Measurements from ENCODE around the gene MEIS1.

MEIS1 gene

GRCh38 chr2:66561645-66562303 lies 126.8 kb downstream of the MEIS1 start:
- Histone ChIP-seq H3F3A (ENCODE audit: insufficient read depth, low read length) (no peaks in the 10 kb centered on the region), H3K4me2 (ENCODE audit: low read depth, low read length) (no peak overlapping the region), H3K27me3 (replicated peaks; ENCODE audit: insufficient read depth, low read length) (no peaks in the 10 kb centered on the region), H2AFZ (ENCODE audit: low read length) (no peak overlapping the region), H3K9ac (ENCODE audit: low read length) (no peak overlapping the region), H3K27ac (ENCODE audit: low read length) (no peak overlapping the region), H3K4me1 (ENCODE audit: low read length) (no peaks in the 10 kb centered on the region), H4K20me1 (ENCODE audit: insufficient read depth, low read length) (no peaks in the 10 kb centered on the region), H3K79me2 (ENCODE audit: low read length) (no peaks in the 10 kb centered on the region), H3K36me3 (replicated peaks; ENCODE audit: insufficient read depth, low read length) (no peaks in the 10 kb centered on the region), H3K4me3 (ENCODE audit: low read length) (no peak overlapping the region), H3K9me2 (replicated peaks; ENCODE audit: insufficient read depth, low read length) (no peaks in the 10 kb centered on the region), H3K9me3 (replicated peaks; ENCODE audit: insufficient read depth, low read length) (no peaks in the 10 kb centered on the region)
- TF ChIP-seq EZH2 (optimal IDR thresholded peaks at IDR 0.05; ENCODE audit: low read depth, low read length) (no peak), EZH2phosphoT487 (IDR thresholded peaks at IDR 0.05; ENCODE audit: low read length) (no peak)
- TF ChIP-seq, protein P1, sequence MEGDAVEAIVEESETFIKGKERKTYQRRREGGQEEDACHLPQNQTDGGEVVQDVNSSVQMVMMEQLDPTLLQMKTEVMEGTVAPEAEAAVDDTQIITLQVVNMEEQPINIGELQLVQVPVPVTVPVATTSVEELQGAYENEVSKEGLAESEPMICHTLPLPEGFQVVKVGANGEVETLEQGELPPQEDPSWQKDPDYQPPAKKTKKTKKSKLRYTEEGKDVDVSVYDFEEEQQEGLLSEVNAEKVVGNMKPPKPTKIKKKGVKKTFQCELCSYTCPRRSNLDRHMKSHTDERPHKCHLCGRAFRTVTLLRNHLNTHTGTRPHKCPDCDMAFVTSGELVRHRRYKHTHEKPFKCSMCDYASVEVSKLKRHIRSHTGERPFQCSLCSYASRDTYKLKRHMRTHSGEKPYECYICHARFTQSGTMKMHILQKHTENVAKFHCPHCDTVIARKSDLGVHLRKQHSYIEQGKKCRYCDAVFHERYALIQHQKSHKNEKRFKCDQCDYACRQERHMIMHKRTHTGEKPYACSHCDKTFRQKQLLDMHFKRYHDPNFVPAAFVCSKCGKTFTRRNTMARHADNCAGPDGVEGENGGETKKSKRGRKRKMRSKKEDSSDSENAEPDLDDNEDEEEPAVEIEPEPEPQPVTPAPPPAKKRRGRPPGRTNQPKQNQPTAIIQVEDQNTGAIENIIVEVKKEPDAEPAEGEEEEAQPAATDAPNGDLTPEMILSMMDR (IDR thresholded peaks at IDR 0.05; ENCODE audit: low read length), result no peak
- peak; percentile 25 for DNase-seq

GRCh38 chr2:66562304-66562685 lies 127.4 kb downstream of the MEIS1 start:
- Histone ChIP-seq H3K9me3 (replicated peaks; ENCODE audit: insufficient read depth, low read length) (no peaks in the 10 kb centered on the region), H3K4me3 (ENCODE audit: low read length) (no peak overlapping the region), H3K36me3 (replicated peaks; ENCODE audit: insufficient read depth, low read length) (no peaks in the 10 kb centered on the region), H3F3A (ENCODE audit: insufficient read depth, low read length) (no peaks in the 10 kb centered on the region), H2AFZ (ENCODE audit: low read length) (no peak overlapping the region), H3K9ac (ENCODE audit: low read length) (no peak overlapping the region), H3K9me2 (replicated peaks; ENCODE audit: insufficient read depth, low read length) (no peaks in the 10 kb centered on the region), H3K4me1 (ENCODE audit: low read length) (no peaks in the 10 kb centered on the region), H3K27me3 (replicated peaks; ENCODE audit: insufficient read depth, low read length) (no peaks in the 10 kb centered on the region), H3K27ac (ENCODE audit: low read length) (no peak overlapping the region), H3K4me2 (ENCODE audit: low read depth, low read length) (no peak overlapping the region), H4K20me1 (ENCODE audit: insufficient read depth, low read length) (no peaks in the 10 kb centered on the region), H3K79me2 (ENCODE audit: low read length) (no peaks in the 10 kb centered on the region)
- TF ChIP-seq EZH2phosphoT487 (IDR thresholded peaks at IDR 0.05; ENCODE audit: low read length) (no peak), EZH2 (optimal IDR thresholded peaks at IDR 0.05; ENCODE audit: low read depth, low read length) (no peak)
- TF ChIP-seq, protein P1 (IDR thresholded peaks at IDR 0.05; ENCODE audit: low read length), result no peak
- DNase-seq, result no peak

- Histone ChIP-seq H3K27me3 (replicated peaks; ENCODE audit: insufficient read depth, low read length) (no peaks in the 10 kb centered on the region), H4K20me1 (ENCODE audit: insufficient read depth, low read length) (no peaks in the 10 kb centered on the region), H3K4me1 (ENCODE audit: low read length) (no peaks in the 10 kb centered on the region), H3K36me3 (replicated peaks; ENCODE audit: insufficient read depth, low read length) (no peaks in the 10 kb centered on the region), H3K79me2 (ENCODE audit: low read length) (no peaks in the 10 kb centered on the region), H3K9me2 (replicated peaks; ENCODE audit: insufficient read depth, low read length) (no peaks in the 10 kb centered on the region), H3K9me3 (replicated peaks; ENCODE audit: insufficient read depth, low read length) (no peaks in the 10 kb centered on the region), H3K9ac (ENCODE audit: low read length) (no peak overlapping the region), H3K4me2 (ENCODE audit: low read depth, low read length) (no peak overlapping the region), H3F3A (ENCODE audit: insufficient read depth, low read length) (no peaks in the 10 kb centered on the region), H2AFZ (ENCODE audit: low read length) (no peak overlapping the region), H3K4me3 (ENCODE audit: low read length) (no peak overlapping the region), H3K27ac (ENCODE audit: low read length) (no peak overlapping the region)
- no peak for DNase-seq
- TF ChIP-seq EZH2phosphoT487 (IDR thresholded peaks at IDR 0.05; ENCODE audit: low read length), result no peak
- TF ChIP-seq, protein P1 (IDR thresholded peaks at IDR 0.05; ENCODE audit: low read length), result no peak
- TF ChIP-seq EZH2 (optimal IDR thresholded peaks at IDR 0.05; ENCODE audit: low read depth, low read length), result no peak
Measured at GRCh38 chr2:66563473-66563872, 128.5 kb downstream of the MEIS1 start.
